ENCODE results near the gene GNG4.

DNA sequence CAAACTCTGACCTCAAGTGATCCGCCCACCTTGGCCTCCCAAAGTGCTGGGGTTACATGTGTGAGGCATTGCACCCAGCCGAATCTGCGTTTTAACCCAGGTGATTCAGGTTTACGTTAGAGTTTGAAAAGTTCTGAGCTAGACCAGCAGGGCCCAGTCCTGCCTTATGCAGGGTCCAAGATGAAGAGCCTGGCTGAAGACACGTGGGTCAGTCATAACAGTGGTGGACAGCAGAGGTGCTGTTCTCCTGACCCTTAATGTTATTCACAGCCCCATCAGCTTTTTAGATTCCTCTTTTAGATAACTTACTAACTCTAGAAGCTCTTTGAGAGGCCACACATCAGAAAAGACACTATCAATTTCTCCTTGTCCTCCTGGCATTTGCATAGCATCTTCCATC, 50.0 kb downstream of the GNG4 start:
- TF ChIP-seq, protein P1, sequence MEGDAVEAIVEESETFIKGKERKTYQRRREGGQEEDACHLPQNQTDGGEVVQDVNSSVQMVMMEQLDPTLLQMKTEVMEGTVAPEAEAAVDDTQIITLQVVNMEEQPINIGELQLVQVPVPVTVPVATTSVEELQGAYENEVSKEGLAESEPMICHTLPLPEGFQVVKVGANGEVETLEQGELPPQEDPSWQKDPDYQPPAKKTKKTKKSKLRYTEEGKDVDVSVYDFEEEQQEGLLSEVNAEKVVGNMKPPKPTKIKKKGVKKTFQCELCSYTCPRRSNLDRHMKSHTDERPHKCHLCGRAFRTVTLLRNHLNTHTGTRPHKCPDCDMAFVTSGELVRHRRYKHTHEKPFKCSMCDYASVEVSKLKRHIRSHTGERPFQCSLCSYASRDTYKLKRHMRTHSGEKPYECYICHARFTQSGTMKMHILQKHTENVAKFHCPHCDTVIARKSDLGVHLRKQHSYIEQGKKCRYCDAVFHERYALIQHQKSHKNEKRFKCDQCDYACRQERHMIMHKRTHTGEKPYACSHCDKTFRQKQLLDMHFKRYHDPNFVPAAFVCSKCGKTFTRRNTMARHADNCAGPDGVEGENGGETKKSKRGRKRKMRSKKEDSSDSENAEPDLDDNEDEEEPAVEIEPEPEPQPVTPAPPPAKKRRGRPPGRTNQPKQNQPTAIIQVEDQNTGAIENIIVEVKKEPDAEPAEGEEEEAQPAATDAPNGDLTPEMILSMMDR (IDR thresholded peaks at IDR 0.05; ENCODE audit: insufficient read depth, low read depth, low read length): no peak
- no peak for TF ChIP-seq EZH2 (IDR thresholded peaks at IDR 0.05; ENCODE audit: insufficient read depth, low read length)

All from astrocyte (in vitro differentiated cells and primary cell).